ENCODE data around the gene SLC4A8.

DNA sequence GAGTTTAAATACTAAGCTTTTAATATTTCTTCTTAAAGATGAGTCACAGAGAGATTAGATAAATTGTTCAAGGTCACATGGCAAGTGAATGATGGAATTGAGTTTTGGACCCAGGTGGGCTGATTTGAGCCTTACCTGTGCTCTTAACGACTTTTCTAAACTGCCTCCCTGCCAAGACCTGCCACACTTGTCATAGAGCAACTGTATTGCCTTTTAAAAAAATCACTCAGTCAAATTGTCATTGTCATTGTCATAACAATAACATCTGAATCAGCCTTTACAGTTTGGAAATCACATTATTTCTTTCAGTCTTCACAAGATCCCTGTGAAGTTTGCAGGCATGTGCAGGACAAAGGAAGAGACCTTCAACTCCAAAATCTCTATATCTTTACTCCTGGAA lies 25.7 kb downstream of the SLC4A8 start:
- TF ChIP-seq POLR2A (IDR thresholded peaks at IDR 0.05) (no peak), CTCF (IDR thresholded peaks at IDR 0.05) (no peak), POLR2AphosphoS5 (IDR thresholded peaks at IDR 0.05; ENCODE audit: insufficient read depth in 1 of 2, low read depth in 1 of 2) (no peak)
